OCI-M2 (cell line): ENCODE results near the gene CNKSR3.

ENCODE experiments used
- DNase-seq: peaks from one replicate; lab custom pipeline; 2025; ENCODE audit not compliant: unreplicated experiment; lab: John Stamatoyannopoulos, UW

The CNKSR3 gene

DNA sequence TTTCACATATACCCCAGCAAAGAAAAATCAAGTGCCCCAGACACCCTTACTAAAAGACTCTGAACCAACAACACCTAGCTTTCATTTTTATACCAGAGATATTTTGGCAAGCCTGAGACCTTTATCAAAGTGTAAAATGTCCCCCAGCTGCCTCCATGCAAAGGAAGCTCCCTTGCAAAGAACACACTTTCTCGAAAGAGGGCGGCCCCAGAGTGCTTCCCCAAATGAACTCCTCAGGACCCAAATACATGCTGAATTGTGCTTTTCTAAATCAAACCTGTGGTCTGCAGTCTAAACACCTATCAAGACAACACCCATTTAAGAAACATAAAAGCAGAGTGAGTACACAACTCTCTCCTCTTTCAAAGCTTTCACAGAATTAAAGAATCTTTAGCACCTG is 154.4 kb downstream of the CNKSR3 start:
- DNase-seq, result no peak

GRCh38 chr6:154354265-154354777 is 156.2 kb downstream of the CNKSR3 start:
- no peak for DNase-seq

- no peak for DNase-seq
Measured at GRCh38 chr6:154353626-154354025, 156.9 kb downstream of the CNKSR3 start.

DNA sequence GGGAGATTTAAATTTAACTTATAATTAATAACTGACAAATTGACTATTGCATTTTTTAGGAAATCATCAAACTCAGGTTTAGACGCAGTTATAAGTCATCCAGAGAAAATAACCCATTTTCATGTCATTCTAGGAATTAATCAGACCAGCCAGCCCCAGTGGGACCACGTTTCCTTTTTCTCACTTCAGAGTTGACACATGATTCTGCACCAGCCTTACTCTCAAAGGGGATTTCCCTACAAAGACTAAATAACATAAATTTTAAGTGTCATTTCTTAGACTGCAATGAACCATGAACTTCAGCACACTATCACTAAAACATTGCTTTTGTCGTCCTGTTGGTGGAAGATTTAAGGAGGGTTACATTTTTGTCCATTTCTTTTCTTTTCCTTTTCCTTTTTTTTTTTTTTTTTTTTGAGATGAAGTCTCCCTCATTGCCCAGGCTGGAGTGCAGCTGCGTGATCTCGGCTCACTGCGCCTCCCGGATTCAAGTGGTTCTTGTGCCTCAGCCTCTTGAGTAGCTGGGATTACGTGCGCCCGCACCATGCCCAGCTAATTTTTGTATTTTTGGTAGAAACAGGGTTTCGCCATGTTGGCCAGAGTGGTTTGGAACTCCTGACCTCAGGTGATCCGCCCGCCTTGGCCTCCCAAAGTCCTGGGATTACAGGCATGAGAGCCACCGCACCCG is 157.4 kb downstream of the CNKSR3 start:
- no peak for DNase-seq

DNA sequence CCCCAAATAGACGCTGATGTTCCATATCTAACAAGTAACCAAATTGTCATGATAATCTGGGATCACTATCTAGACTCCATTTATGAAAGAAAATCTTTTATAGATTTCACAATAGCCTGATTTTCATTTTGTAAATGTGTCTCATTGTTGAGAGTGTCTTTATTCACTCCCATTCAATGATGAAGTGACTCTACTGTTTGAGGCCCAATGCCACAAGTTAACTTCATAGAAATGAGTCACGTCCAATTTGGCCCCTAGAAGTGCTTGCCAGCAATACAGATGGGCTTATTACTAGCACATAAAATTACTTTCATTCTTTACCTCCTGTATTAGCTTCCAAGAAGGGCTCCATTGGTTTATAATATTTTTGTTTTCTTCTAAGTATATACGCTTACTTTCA is 160.2 kb downstream of the CNKSR3 start:
- DNase-seq, result no peak

- DNase-seq, result no peak
Measured at GRCh38 chr6:154347981-154348380, 162.5 kb downstream of the CNKSR3 start.

DNA sequence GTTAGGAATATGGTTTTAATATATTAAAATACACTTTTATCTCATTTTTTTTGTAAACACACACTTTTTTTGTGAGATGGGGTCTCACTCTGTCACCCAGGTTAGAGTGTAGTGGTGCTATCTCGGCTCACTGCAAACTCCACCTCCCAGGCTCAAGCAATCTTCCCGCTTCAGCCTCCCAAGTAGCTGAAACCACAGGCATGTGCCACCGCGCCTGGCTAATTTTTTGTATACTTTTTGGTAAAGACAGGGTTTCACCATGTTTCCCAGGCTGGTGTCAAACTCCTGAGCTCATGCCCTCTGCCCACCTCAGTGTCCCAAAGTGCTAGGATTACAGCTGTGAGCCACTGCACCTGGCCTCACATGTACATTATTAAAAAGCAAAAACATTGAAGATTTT is 164.7 kb downstream of the CNKSR3 start:
- no peak for DNase-seq

- no peak for DNase-seq
Measured at GRCh38 chr6:154343473-154344308, 166.8 kb downstream of the CNKSR3 start.

DNA sequence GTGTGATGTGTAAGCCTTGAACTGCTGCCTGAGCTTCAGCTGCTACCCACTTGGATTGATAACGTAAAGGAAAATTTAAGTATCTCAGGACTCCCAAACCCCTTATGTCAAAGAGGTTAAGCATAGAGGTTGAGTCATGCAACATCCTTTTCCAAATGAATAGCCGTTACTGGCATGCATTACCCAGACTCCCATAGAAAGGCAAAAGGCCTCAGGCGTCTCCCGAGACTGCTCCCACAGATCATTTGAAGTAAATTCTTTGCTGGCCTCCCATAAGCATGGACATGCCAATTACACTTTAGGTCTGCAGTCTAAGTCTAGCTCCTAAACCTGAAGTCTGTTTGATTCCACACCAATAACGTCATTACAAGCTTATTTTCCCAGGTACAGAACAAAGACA is 168.6 kb downstream of the CNKSR3 start:
- DNase-seq, result no peak

- no peak for DNase-seq
Measured at GRCh38 chr6:154341336-154341735, 169.1 kb downstream of the CNKSR3 start.
